GM13976 (cell line): ENCODE results near the gene COL13A1.

Source experiments
- DNase-seq: peaks from one replicate; pipeline ENCODE4 v3.0.0; 2012; ENCODE audit warnings: low spot score
- CTCF ChIP-seq: IDR thresholded peaks from 2 replicates; pipeline ENCODE4 v1.5.1; 2012; ENCODE audit warnings: borderline replicate concordance, mild to moderate bottlenecking; ENCODE audit not compliant: insufficient read depth; ENCODE audit errors: extremely low read depth, missing control alignments, control extremely low read depth
- in situ Hi-C: fragments of 300-500 bp; cut with MboI; formaldehyde crosslinking; loops from one replicate; pipeline ENCODE4 v1.12.0; 2022; ENCODE audit warnings: low sequenced_read_pairs, mixed read lengths, inconsistent platforms; ENCODE audit not compliant: unreplicated experiment

COL13A1 gene

DNA sequence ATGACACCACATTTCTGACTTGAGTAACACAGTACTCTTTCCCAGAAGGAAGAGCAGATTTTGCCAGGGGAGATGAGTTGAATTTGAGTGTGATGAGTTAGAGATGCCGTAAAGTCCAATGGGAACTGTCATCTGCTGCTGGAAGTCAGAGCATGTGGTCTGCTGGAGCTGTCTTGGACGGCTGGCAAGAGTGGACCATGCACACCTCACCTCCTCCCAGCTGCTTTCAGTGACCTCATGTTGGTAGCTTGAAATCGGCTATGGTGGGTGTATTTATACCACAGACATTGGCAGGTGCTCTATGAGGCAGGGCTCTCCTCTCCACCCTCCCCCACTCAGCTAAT, 82.3 kb downstream of the COL13A1 start:
- DNase-seq = no peak
- in situ Hi-C loops = no loop called here
- no peak for TF ChIP-seq CTCF

DNA sequence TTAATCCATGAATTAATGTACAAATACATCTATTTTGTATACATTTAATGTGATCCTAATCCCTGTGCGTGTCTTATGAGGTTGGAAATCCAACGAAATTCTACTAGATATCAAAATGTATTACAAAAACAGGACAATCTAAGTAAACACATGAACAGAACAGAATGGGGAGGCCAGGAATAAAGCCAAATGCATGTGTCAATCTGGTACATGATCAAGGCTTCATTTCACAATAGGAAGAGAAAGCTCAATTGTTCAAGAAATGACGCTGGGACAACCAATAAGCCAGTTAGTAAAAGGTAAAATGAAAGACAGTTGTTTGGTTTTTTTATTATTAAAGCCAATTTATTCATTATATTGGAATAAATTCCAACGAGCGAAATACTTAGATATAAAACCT, 83.0 kb downstream of the COL13A1 start:
- in situ Hi-C loops = no loop called here
- no peak for DNase-seq
- no peak for TF ChIP-seq CTCF

DNA sequence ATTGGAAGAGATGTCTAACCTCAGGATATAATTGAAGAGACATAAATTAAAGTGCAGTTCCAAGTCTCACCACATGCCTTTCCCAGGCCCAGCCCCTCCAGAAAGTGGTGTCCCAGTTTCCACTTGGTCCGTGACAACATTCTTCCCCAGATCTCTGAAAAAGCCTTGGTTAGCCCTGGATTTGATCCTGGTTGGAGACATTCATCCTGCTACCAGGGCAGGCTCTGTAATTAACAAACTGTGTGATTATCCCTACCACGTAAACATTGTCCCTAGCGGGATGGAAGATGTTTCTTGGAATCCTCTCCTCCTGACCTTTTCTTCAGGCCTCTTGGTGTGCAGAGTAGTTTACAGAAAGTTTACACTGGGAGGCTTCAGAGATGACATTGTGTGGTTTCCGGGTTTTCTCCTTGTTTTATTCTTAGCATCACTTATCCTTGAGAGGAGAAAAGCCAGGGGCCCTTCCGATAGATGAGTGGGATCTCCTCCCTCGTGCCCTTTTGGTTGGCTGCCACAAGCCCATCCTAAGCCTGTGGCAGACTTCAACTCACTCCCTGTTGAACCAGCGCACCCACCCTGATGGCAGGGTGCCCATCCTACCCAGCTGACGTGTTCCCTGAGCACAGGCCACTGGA, 83.8 kb downstream of the COL13A1 start:
- DNase-seq = no peak
- TF ChIP-seq CTCF = no peak
- in situ Hi-C loops = no loop called here

GRCh38 chr10:69888882-69889584, 87.3 kb downstream of the COL13A1 start:
- in situ Hi-C loops = no loop called here
- no peak for TF ChIP-seq CTCF
- no peak for DNase-seq

GRCh38 chr10:69890065-69890847, 88.5 kb downstream of the COL13A1 start:
- no peak for TF ChIP-seq CTCF
- in situ Hi-C loops = no loop called here

DNA sequence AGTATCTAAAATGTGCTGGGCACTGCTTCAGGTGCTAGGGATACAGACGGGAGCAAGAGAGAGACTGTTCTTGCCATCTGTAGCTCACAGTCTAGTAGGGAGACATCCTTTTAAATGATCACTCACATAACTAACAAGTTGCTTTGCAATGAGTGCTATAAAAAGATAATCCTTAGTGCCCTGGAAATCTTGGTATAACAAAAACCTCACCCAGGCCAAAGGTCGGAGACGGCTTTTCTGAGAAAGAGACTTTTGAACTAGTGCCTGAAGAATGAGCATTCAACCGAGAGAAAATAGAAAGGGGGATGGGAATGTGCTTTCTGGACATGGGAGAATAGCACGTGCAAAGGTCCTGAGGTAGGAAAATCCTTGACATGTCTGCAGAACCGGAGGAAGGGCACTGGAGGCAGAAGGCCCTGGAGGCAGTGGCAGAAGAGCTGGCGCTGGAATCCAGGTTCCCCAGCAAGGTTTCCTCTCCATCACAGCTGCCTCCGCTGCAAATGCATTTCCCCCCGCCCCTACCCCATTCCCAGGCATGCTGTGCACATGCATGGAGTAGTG, 89.4 kb downstream of the COL13A1 start:
- in situ Hi-C loops = no loop called here
- DNase-seq = no peak
- TF ChIP-seq CTCF = no peak

More at GRCh38 chr10:69890065-69890847, 88.5 kb downstream of the COL13A1 start:
- DNase-seq = no peak
